ENCODE results near the gene TRMT2A.

DNA sequence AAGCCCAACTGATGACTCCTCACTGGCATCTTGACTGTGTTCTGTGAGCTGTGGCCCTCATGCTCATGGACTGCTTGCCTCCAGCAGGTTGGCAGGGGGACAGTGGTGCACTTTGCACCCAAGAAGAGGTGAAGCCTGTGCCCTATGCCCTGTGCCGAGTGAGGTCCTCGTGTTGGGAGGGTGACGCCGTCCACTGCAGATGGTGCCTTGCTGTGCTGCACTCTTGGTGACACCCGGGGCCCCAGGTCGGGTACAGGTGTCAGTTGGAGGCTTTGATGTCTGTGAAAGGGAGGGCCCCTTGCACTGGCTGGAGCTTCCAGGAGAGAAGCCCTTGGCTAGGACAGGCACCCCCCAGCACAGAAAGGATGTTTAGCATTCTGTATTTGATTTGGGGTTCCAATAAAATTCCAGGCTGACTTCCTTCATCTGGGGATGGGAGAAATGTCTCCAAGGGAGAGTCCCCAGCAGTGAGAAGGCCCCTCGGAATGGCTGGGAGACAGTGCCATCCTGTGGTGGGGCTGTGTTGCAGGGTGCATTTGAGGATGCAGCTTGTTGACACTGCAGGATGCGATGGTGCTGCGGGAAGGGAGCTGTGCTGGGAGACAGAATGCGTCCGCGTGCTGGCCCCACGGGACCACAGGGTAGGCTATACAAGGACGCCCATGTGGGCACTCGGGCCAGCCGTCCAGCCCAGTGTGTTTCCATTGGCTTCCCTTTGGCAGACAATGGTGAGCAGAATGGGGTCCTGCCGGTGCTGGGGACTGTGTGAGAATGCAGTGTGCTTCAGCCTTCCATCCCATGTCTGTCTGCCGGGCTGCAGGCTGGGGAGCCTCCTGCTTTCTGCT, 12.1 kb upstream of the TRMT2A start:
- TF ChIP-seq, protein P1, sequence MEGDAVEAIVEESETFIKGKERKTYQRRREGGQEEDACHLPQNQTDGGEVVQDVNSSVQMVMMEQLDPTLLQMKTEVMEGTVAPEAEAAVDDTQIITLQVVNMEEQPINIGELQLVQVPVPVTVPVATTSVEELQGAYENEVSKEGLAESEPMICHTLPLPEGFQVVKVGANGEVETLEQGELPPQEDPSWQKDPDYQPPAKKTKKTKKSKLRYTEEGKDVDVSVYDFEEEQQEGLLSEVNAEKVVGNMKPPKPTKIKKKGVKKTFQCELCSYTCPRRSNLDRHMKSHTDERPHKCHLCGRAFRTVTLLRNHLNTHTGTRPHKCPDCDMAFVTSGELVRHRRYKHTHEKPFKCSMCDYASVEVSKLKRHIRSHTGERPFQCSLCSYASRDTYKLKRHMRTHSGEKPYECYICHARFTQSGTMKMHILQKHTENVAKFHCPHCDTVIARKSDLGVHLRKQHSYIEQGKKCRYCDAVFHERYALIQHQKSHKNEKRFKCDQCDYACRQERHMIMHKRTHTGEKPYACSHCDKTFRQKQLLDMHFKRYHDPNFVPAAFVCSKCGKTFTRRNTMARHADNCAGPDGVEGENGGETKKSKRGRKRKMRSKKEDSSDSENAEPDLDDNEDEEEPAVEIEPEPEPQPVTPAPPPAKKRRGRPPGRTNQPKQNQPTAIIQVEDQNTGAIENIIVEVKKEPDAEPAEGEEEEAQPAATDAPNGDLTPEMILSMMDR (IDR thresholded peaks at IDR 0.05) = peak in 2 of 3 experiments; percentile 13 to 27
- no peak for TF ChIP-seq EP300 (IDR thresholded peaks at IDR 0.05)
- TF ChIP-seq POLR2AphosphoS5 (IDR thresholded peaks at IDR 0.05) = no peak

Data from esophagus muscularis mucosa (tissue), 4 donors.